Colonic mucosa (tissue), 4 donors: ENCODE data around the gene MCL1. TPM values are rescaled to one million over a fixed set of nuclear protein-coding genes. Genes with fewer than 3 reads are reported as not detected.
A peak's percentile ranks its signal among the peaks of the same experiment; 100 is the strongest.
"Not testable (repeated sequence)": the region's sequence is repeated elsewhere in the genome, so short reads cannot be mapped to it uniquely, and the experiment has no call there.

Experiments
- DNase-seq: peaks from one replicate; pipeline ENCODE4 v3.0.0-alpha.2; 2020
- H3K27ac ChIP-seq: fragments of 200-600 bp; one replicate; pipeline ENCODE4 v1.8.0; 2021
- H3K27me3 ChIP-seq: fragments of 200-600 bp; one replicate; pipeline ENCODE4 v1.8.0; 2021
- H3K36me3 ChIP-seq: fragments of 200-600 bp; one replicate; pipeline ENCODE4 v1.8.0; 2021
- H3K4me1 ChIP-seq: fragments of 200-600 bp; one replicate; pipeline ENCODE4 v1.8.0; 2021; ENCODE audit warnings: mild to moderate bottlenecking
- H3K4me3 ChIP-seq: fragments of 200-600 bp; one replicate; pipeline ENCODE4 v1.8.0; 2021
- H3K9ac ChIP-seq, 2 donors: one replicate each; pipeline ENCODE4 v1.7.0; 2013; ENCODE audit warnings: control low read depth in 2 of 2, low read depth in 2 of 2, low read length in 2 of 2
- H3K9me3 ChIP-seq: fragments of 200-600 bp; one replicate; pipeline ENCODE4 v1.8.0; 2021
- intact Hi-C: fragments of 100-400 bp; cut with DNase I; formaldehyde crosslinking; loops from one replicate; pipeline ENCODE4 v1.14.1; 2022
- total RNA-seq, 2 donors: library from RNA; stranded (reverse); fragmentation: NEBNext Ultra II Directional in 1 of 2; extraction: Animal tissue kit (Norgen Biotek cat#: 25700) in 1 of 2; gene quantifications; one replicate each; pipeline ENCODE4 v1.2.1, GENCODE V29; 2021
- TF ChIP-seq, protein P1 (sequence below): fragments of 200-600 bp; IDR thresholded peaks from one replicate; pipeline ENCODE4 v1.8.0; 2022; ENCODE audit warnings: antibody characterized with exemption, mild to moderate bottlenecking
- donor health status: healthy.
- donor health status: DM: no; HTN: no; CAD: no.
- donor health status: DM: no; HTN: no; CAD: no.

Gene MCL1
- total RNA-seq, 2 donors from 2014 or later: 151 to 285 TPM

DNA sequence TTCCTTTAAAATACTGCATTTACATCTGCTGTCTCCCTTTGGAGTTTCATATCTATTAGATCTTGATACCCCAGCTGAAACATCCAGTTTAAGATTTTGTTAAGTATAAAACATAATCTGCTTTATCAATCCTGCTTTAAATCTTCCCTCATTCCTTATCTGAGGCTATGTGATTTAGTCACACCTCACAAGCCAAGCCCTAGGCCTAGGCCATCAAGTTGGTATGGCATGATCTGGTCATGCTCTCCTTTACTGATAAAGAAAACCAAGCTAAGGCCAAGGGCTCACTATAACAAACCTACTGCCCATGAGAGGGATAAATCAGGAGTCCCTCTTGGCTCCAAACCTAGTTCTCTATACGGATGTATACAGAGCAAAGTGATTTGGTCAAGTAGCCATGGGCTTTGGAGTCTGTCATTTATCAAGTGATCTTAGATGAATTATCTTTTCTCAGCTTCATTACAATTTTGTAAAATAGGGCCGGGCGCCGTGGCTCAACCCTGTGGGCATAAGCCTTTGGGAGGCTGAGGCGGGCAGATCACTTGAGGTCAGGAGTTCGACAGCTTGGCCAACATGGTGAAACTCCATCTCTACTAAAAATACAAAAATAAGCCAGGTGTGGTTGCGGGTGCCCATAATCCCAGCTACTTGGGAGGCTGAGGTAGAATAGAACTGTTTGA, 27.2 kb upstream of the MCL1 start:
- no peaks in the 10 kb centered on the region for H3K27me3 ChIP-seq
- H3K4me1 ChIP-seq: peaks cover 11% of the 10 kb centered on the region
- H3K27ac ChIP-seq: no peak overlapping the region
- no peak overlapping the region for H3K4me3 ChIP-seq
- H3K36me3 ChIP-seq: no peaks in the 10 kb centered on the region
- intact Hi-C loops: no loop called here
- DNase-seq: no peak
- TF ChIP-seq, protein P1, sequence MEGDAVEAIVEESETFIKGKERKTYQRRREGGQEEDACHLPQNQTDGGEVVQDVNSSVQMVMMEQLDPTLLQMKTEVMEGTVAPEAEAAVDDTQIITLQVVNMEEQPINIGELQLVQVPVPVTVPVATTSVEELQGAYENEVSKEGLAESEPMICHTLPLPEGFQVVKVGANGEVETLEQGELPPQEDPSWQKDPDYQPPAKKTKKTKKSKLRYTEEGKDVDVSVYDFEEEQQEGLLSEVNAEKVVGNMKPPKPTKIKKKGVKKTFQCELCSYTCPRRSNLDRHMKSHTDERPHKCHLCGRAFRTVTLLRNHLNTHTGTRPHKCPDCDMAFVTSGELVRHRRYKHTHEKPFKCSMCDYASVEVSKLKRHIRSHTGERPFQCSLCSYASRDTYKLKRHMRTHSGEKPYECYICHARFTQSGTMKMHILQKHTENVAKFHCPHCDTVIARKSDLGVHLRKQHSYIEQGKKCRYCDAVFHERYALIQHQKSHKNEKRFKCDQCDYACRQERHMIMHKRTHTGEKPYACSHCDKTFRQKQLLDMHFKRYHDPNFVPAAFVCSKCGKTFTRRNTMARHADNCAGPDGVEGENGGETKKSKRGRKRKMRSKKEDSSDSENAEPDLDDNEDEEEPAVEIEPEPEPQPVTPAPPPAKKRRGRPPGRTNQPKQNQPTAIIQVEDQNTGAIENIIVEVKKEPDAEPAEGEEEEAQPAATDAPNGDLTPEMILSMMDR: no peak
- H3K9ac ChIP-seq: no peak overlapping the region
- H3K9me3 ChIP-seq: no peaks in the 10 kb centered on the region

DNA sequence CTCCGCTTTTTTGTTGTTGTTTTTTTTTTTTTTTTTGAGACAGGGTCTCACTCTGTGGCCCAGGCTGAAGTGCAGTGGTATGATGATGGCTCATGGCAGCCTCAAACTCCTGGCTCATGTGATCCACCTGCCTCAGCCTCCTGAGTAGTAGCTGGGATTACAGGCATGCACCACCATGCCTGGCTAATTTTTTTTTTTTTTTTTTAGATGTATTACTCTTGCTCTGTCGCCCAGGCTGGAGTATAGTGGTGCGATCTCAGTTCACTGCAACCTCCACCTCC, 26.0 kb upstream of the MCL1 start:
- H3K36me3 ChIP-seq, H3K9me3 ChIP-seq, H3K9ac ChIP-seq: not testable (repeated sequence)

DNA sequence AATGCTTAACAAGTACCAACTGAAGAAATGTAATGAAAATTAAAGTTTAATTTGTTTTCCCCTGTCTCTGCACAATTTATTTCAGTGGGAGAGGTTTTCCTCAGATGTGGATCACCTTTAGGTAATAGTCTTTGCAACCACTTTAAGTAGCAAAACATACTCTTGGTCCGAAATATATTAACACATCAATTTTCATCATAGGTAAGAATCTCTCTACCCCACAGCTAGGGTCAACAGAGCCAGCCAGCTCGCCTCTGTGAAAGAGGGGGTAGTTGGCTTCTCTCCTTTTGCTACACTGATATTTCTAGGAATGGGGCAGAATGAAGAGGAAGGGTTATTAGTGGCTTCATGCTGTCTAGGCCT, 24.8 kb upstream of the MCL1 start:
- H3K9ac ChIP-seq: no peak overlapping the region
- intact Hi-C loops: no loop called here

More for the DNA sequence above, 26.0 kb upstream of the MCL1 start:
- DNase-seq, H3K27me3 ChIP-seq, H3K4me1 ChIP-seq, H3K27ac ChIP-seq, H3K4me3 ChIP-seq, intact Hi-C loops: not testable (repeated sequence)

DNA sequence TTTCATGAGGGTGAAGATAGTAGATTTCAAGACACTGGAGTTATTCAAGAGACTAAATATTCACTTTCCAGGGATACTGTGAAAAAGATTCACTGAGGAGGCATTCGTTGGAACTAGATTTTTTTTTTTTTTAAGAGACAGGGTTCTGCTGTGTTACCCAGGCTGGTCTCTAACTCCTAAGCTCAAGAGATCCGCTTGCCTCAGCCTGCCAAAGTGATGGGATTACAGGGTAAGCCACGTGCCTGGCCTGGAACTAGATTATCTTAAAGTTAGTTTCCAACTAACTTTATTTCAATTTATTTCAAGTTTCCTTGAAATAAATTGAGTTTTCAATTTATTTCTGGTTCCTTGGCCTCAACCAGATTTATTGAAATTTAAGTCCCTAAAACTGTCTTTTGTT, 24.3 kb upstream of the MCL1 start:
- DNase-seq: no peak
- H3K9me3 ChIP-seq: no peaks in the 10 kb centered on the region
- H3K9ac ChIP-seq: no peak overlapping the region
- H3K4me3 ChIP-seq: no peak overlapping the region
- TF ChIP-seq, protein P1: no peak
- intact Hi-C loops: no loop called here
- no peaks in the 10 kb centered on the region for H3K4me1 ChIP-seq
- no peak overlapping the region for H3K27ac ChIP-seq
- no peaks in the 10 kb centered on the region for H3K36me3 ChIP-seq
- no peaks in the 10 kb centered on the region for H3K27me3 ChIP-seq

More for the DNA sequence above, 24.8 kb upstream of the MCL1 start:
- no peak for DNase-seq
- H3K9me3 ChIP-seq: no peaks in the 10 kb centered on the region
- H3K4me3 ChIP-seq: no peak overlapping the region
- H3K27ac ChIP-seq: peak overlapping the region; percentile 80
- no peaks in the 10 kb centered on the region for H3K27me3 ChIP-seq
- no peaks in the 10 kb centered on the region for H3K36me3 ChIP-seq
- H3K4me1 ChIP-seq: no peaks in the 10 kb centered on the region
- TF ChIP-seq, protein P1: no peak

DNA sequence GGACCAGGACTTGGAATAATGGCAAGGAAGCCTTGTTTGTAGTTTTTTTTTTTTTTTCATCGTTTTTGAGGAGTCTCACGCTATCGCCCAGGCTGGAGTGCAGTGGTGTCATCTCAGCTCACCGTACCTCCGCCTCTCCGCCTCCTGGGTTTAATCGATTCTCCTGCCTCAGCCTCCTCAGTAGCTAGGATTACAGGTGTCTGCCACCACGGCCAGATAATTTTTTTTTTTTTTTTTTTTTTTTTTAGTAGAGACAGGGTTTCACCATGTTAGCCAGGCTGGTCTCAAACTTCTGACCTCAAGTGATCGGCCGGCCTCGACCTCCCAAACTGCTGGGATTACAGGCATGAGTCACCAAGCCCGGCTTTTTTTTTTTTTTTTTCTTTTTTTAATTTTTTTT, 23.0 kb upstream of the MCL1 start:
- DNase-seq, H3K36me3 ChIP-seq, H3K9ac ChIP-seq, H3K4me1 ChIP-seq, H3K9me3 ChIP-seq, H3K27ac ChIP-seq, intact Hi-C loops, H3K4me3 ChIP-seq, H3K27me3 ChIP-seq: not testable (repeated sequence)

DNA sequence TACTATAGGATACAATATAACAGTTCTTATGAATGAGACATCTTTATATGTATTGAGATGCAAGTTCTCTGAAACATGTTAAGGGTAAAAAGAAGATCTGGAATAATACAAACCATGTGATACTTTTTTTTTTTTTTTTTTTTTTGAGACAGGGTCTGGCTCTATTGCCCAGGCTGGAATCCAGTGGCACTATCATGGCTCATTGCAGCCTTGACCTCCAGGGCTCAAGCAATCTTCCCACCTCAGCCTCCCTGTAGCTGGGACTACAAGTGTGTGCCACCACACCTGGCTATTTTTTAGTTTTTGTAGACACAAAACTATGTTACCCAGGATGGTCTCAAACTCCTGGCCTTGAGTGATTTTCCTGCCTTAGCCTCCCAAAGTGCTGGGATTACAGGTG, 22.1 kb upstream of the MCL1 start:
- Histone ChIP-seq H3K9me3 (no peaks in the 10 kb centered on the region), H3K27me3 (no peaks in the 10 kb centered on the region), H3K27ac (no peak overlapping the region), H3K4me1 (no peaks in the 10 kb centered on the region), H3K9ac (no peak overlapping the region), H3K36me3 (no peaks in the 10 kb centered on the region), H3K4me3 (no peak overlapping the region)
- intact Hi-C loops: no loop called here
- TF ChIP-seq, protein P1: no peak
- no peak for DNase-seq

DNA sequence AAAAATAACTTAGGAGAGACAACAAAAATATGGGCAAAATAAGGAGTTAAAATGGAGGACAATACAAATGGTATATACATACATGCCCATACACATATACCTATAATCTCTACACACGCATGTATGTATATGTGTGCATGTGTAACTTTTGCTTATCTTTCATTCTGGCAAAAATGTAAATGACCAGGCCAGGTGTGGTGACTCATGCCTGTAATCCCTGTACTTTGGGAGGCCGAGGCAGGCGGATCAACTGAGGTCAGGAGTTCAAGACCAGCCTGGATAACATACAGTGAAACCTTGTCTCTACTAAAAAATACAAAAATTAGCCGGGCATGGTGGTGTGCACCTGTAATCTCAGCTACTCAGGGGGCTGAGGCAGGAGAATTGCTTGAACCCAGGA, 18.9 kb upstream of the MCL1 start:
- H3K9me3 ChIP-seq, H3K27me3 ChIP-seq, DNase-seq, H3K4me1 ChIP-seq, H3K36me3 ChIP-seq, intact Hi-C loops, H3K27ac ChIP-seq, H3K9ac ChIP-seq, H3K4me3 ChIP-seq: not testable (repeated sequence)
